A549 (cell line): ENCODE measurements around the gene WFDC13.

Source experiments
- CTCF ChIP-seq: fragments of >200 bp; sonication (Bioruptor Twin); formaldehyde crosslinking; IDR thresholded peaks from 3 replicates; pipeline ENCODE4 v1.5.1; 2016
- E2F6 ChIP-seq: IDR thresholded peaks from 2 replicates; pipeline ENCODE4 v1.6.1; 2012; ENCODE audit warnings: low read depth, borderline replicate concordance
- JUN ChIP-seq, 2 experiments: fragments of >200 bp; sonication (Bioruptor Twin); formaldehyde crosslinking; IDR thresholded peaks; 2 replicates in 1 of 2; 3 replicates in 1 of 2; pipeline ENCODE4 v1.6.1; 2016 to 2017
- RNF2 ChIP-seq: fragments of 200-600 bp; sonication (generic); IDR thresholded peaks from 2 replicates; pipeline ENCODE4 v1.6.1; 2016; ENCODE audit warnings: low read depth, mild to moderate bottlenecking, antibody characterized with exemption, moderate library complexity, borderline replicate concordance

GRCh38 chr20:45735552-45735951 lies 33.7 kb downstream of the WFDC13 start:
- TF ChIP-seq CTCF (no peak), E2F6 (no peak), RNF2 (no peak), JUN (IDR thresholded peaks at IDR 0.05) (no peak)
